ENCODE results near the gene FOCAD.
A peak's percentile ranks its signal among the peaks of the same experiment; 100 is the strongest.
"Not testable (repeated sequence)": the region's sequence is repeated elsewhere in the genome, so short reads cannot be mapped to it uniquely, and the experiment has no call there.

The FOCAD gene

GRCh38 chr9:20898885-20899554, 215.0 kb downstream of the FOCAD start:
- no peak for DNase-seq

GRCh38 chr9:20903212-20903611, 219.2 kb downstream of the FOCAD start:
- DNase-seq = no peak

- DNase-seq = no peak
Observed at GRCh38 chr9:20904995-20905394, 220.9 kb downstream of the FOCAD start.

- DNase-seq = peak; percentile 26
Observed at GRCh38 chr9:20906326-20906725, 222.3 kb downstream of the FOCAD start.

- DNase-seq = no peak
Observed at GRCh38 chr9:20908461-20908860, 224.4 kb downstream of the FOCAD start.

GRCh38 chr9:20914556-20914955, 230.5 kb downstream of the FOCAD start:
- DNase-seq = no peak

GRCh38 chr9:20921362-20921761, 237.3 kb downstream of the FOCAD start:
- no peak for DNase-seq

- DNase-seq = no peak
Observed at GRCh38 chr9:20925256-20926045, 241.4 kb downstream of the FOCAD start.

- no peak for DNase-seq
Observed at GRCh38 chr9:20929276-20929675, 245.2 kb downstream of the FOCAD start.

- DNase-seq = no peak
Observed at GRCh38 chr9:20930836-20931235, 246.8 kb downstream of the FOCAD start.

GRCh38 chr9:20940447-20941173, 256.6 kb downstream of the FOCAD start:
- DNase-seq = no peak

- DNase-seq = peak; percentile 93
Observed at GRCh38 chr9:20941174-20941690, 257.2 kb downstream of the FOCAD start.

GRCh38 chr9:20944507-20944906, 260.4 kb downstream of the FOCAD start:
- no peak for DNase-seq

- DNase-seq = no peak
Observed at GRCh38 chr9:20945269-20945668, 261.2 kb downstream of the FOCAD start.

- DNase-seq = no peak
Observed at GRCh38 chr9:20945856-20946255, 261.8 kb downstream of the FOCAD start.

GRCh38 chr9:20948703-20949102, 264.6 kb downstream of the FOCAD start:
- DNase-seq = no peak

GRCh38 chr9:20950707-20951106, 266.6 kb downstream of the FOCAD start:
- DNase-seq = no peak

GRCh38 chr9:20962536-20963225, 278.6 kb downstream of the FOCAD start:
- DNase-seq = no peak

- DNase-seq = no peak
Observed at GRCh38 chr9:20972684-20973083, 288.6 kb downstream of the FOCAD start.

GRCh38 chr9:20973246-20973947, 289.3 kb downstream of the FOCAD start:
- DNase-seq = not testable (repeated sequence)

- not testable (repeated sequence) for DNase-seq
Observed at GRCh38 chr9:20974191-20974938, 290.3 kb downstream of the FOCAD start.
